NCI-H2227 (cell line): Measurements from ENCODE around the gene SFT2D3.
A peak's percentile ranks its signal among the peaks of the same experiment; 100 is the strongest.

ENCODE experiments used
- DNase-seq: peaks from one replicate; lab custom pipeline; 2025; ENCODE audit not compliant: unreplicated experiment; lab: John Stamatoyannopoulos, UW

SFT2D3 gene

DNA sequence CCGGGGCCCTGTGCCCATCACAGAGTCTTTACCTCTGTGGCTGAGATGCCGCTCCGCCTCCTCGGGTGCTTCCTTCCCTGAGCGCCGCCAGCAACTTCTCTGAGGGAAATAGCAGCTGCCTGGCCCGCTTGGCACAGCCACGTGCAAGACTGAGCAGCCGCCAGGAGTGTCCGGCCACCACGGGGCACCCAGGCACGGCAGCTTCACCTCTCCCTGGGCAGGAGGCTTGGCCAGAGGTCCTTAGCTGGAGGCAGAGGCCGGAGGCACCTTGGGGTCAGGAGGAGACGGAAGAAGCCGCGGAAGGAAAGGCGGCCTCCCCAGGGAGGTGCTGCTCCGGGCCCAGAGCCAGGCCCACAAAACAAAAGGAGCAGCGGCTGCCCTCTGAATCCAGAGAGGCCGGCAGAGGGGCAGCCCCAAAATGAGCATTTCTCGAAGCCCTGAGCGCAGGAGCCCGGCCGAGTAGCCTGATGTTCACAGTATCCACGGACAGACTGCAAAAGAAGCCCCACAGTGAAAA is 20.0 kb upstream of the SFT2D3 start:
- DNase-seq: no peak

DNA sequence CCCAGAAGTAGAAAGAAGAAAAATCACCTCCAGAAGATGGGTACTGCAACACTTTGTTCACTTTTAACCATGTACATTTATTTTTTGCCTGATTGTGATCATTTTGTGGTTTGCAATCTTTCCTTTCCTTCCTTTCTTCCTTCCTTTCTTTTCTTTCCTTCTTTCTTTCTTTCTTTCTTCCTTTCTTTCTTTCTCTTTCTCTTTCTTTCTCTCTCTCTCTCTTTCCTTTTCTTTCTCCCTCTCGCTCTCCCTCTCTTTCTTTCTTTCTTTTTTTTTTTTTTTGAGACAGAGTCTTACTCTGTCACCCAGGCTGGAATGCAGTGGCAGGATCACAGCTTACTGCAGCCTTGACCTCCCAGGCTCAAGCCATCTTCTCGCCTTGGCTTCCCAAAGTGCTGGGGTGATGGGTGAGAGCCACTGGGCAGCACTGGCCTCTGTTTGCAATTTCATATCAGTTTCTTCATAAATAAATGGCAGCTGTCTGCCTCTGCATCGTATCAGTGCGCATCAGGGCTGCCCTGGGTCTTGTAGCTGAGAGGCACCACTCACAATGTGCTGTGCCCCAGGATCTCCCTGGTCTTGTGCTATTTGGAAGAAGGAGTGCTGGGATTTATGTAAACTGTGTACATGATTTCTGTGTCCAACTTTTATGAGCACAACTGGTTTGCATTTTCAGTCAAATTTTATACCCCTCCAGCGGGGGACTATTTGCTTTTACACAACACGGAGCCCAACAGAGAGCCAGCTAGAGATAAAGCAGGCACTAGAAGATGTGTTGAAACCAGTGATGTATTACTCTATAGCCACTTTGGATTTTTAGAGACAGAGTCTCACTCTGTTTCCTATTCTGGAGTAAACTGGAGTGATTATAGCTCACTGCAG is 19.1 kb upstream of the SFT2D3 start:
- no peak for DNase-seq

- no peak for DNase-seq
Measured at GRCh38 chr2:127683056-127683455, 18.2 kb upstream of the SFT2D3 start.

GRCh38 chr2:127683757-127684156 is 17.5 kb upstream of the SFT2D3 start:
- no peak for DNase-seq

DNA sequence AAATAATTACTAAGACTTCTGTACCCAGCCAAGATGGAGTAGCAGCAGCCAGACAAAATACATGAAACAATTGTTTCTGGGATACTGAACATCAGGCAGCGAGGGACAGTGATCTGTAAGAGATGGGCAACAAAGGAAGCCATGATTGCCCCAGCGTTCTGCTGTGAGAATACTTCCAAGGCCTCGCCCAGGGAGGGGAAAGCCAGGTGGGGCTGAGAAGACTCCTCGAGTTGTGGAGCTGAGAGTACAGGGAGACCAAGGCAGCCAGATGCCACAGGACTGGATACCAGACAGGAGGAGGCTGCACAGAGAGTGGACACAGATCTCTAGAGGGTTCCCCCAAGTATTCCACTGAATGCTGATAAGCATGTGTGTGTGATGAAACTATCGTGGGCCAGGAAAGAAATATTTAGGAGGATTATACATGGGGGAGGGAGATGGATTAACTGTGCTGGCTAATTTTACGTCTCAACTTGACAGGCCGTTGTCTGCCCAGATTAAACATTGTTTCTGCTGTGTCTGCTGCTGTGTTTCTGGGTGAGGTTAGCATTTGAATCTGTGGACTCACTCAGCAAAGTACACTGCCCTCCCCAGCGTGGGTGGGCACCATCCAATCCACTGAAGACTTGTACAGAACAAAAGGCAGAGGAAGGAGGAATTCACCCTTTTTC is 15.8 kb upstream of the SFT2D3 start:
- no peak for DNase-seq

DNA sequence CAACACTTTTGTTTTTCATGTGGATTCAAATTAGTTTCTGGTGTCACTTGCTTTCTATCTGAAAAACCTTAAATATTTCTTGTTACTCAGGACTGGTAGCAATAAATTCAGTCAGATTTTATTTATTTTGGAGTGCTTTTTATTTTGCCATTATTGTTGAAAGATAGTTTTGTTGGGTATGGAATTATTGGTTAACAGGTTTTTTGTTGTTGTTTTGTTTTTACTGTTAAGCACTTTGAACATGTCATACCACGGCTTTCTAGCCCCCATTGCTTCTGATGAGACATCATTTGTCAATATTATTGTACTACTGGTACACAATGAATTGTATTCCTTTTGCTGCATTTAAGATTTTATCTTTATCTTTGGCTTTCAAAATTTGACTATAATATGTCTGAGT is 12.9 kb upstream of the SFT2D3 start:
- no peak for DNase-seq

DNA sequence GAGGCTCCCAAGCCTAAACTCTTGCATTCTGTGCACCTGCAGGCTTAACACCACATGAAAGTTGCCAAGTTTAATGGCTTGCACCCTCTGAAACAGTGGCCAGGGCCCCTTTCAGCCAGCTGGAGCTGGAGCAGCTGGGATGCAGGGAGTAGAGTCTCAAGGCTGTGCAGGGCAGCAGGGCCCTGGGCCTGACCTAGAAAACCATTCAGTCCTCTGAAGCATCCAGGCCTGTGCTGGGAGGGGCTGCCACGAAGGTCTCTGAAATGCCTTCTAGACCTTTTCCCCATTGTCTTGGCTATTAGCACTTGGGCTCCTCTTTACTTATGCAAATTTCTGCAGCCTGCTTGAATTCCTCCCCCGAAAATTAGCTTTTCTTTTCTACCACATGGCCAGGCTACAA is 10.6 kb upstream of the SFT2D3 start:
- DNase-seq: no peak

GRCh38 chr2:127694986-127695385 is 6.3 kb upstream of the SFT2D3 start:
- DNase-seq: no peak

GRCh38 chr2:127695491-127696472 is 5.5 kb upstream of the SFT2D3 start:
- DNase-seq: peak; percentile 86

DNA sequence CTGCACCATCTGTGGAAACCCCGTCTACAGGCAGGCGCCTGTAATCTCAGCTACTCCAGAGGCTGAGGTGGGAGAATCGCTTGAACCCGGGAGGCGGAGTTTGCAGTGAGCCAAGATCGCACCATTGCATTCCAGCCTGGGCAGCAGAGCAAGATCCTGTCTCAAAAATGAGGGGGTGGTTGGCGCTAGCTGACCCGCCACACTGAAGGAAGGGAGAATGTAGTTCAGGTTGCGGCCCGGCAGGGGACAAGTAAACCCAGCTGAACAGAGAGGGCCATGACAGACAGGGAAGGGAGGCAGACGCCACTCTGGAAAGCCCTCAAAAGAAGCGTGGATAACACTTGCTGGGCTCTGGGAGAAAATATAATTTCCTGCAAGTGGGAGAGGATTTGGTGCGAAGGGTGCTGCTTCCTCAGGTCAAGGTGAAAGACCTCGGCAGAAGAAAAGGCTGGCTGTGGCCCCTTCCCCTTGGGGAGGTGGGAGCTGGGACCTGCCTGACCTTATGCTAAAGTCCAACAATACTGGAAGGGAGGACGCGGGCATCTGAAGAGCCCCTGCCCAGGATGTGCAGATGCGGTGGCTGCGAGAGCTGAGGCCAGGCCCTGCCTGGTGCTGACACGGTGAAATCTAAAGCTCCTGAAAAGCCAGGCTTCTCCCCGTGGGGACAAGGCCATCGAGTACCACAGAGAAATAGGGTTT is 3.7 kb upstream of the SFT2D3 start:
- no peak for DNase-seq

DNA sequence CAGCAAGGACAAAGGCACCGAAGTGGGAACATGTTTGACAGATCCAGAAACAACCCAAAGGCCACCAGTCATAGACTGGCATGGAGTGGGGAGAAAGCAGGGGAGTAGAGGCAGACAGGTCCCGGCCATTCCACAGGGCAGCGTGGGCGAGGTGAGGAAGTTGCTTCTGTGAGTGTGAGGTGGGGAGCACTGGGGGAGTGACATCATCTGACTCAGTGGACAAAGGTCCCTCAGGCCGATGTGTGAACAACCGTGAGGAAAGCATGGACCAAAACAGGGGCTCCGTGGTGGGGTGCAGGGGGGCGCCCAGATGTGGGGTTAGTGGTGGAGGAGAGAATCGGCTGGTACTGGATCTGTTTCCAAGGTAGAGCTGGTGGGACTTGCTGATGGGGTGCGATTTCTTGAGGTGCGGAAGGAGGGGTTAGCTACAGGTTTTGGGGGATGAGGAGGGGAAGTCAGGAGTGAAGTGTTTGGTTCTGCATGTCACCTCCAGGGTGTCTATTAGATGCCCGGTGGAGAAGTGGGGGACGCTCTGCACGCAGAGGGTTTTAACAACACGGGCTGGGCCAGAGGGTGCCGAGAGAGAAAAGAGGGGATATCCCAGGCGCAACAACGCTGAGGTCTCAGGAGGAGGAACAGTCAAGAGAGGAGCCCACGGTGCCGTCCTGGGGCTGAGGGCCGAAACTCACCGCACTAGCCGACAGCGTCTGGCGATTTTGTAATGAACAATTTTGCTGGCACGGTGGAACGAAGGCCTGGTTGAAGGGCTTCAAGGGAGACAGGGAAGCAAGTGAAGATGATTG is 2.5 kb upstream of the SFT2D3 start:
- DNase-seq: no peak

DNA sequence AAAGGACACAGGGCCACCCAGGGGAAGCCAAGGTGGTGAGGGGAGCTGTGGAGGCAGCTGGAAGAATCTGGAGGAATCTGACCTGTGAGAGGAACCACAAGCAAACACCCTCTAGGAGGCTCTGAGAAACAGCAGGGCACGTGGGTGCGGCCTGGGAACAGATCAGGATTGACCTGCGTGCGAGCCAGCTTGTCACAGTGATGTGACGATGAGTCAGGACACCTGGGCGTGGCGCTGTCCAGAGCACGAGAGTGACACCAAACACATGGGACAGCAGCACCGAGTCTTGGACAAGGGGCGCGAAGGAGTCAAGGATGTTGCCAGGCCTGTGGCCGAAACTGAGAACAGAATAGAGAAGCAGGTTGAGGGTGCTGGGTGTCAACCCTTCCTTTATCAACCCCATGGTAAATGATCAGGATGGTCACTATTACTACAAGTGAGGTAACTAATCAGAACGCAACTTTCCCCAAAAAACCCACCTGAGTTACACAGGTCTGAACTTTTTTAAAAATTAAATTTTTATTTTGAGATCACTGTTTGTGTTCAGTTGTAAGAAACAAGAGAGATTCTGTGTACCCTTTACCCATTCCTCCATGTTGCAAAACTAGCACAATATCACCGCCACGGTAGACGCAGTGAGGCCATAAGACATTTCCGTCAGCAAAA is 637 bp upstream of the SFT2D3 start:
- peak; percentile 61 for DNase-seq

DNA sequence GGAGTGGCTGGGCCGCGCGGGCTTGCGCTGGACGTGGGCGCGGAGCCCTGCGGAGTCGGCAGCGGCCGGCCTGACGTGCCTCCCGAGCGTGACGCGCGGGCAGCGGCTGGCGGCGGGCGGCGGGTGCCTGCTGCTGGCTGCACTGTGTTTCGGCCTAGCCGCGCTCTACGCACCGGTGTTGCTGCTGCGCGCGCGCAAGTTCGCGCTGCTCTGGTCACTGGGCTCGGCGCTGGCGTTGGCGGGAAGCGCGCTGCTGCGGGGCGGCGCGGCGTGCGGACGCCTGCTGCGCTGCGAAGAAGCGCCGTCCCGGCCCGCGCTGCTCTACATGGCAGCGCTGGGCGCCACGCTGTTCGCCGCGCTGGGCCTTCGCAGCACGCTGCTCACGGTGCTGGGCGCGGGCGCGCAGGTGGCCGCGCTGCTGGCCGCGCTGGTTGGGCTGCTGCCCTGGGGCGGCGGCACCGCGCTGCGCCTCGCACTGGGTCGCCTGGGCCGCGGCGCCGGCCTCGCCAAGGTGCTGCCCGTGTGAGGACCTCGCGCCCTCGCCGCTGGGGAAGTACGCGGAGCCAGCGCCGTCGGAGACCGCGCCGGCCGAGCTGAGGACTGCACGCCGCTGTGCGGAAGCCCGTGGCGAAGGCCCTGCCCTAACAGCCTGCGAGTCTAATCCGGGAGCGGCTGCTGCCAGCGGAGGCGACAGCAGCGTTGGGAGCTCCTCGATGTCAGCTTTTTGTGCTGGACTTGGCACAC is 526 bp downstream of the SFT2D3 start:
- peak; percentile 90 for DNase-seq

- DNase-seq: no peak
Measured at GRCh38 chr2:127702395-127703009, 1.2 kb downstream of the SFT2D3 start.

DNA sequence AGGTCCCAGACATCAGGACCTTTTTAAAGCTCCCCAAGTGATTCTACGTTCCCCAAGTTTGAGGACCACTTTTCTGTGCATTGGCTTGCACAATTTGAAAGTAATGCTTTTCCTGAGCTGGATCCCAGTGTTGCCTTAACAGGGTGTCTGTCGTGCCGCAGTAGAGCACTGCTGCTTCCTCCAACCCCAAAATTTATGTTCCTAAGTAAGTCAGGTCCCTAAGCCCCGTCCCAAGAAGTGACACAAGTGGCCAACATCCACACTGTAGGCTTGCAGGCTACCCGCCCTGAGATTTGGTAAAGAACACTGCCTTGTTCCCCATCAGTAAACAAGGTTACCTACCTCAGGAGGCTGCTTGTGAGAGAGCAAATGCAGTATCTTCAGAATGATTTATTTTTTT is 2.0 kb downstream of the SFT2D3 start:
- no peak for DNase-seq

DNA sequence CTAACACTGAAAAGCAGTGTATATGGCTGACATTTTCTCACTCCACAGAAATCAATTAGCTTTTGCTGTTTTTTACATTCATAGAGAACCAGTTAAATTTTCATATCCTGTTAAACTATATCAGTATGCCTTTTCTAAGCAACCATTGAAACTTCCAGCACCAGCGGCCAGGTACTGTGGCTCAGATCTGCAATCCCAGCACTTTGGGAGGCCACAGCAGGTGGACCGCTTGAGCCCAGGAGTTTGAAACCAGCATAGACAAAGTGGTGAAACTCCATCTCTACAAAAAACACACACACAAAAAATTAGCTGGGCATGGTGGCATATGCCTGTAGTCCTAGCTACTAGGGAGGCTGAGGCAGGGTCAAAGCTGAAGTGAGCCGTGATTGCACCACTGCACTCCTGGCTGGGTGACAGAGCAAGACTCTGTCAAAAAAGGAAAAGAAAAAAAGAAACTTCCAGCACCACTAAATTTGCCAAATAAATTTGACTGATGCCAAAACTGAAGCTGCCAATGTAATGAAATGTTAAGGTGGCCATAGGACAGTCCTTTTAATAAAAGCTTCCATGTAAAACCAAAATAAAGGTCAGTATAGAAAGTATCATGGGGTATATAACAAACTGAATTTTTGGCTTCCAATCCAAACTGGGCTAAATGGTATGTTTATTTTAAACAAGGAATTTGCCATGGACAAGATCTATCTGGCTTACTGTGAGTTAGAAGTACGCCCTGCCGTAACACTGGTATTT is 3.5 kb downstream of the SFT2D3 start:
- DNase-seq: no peak

DNA sequence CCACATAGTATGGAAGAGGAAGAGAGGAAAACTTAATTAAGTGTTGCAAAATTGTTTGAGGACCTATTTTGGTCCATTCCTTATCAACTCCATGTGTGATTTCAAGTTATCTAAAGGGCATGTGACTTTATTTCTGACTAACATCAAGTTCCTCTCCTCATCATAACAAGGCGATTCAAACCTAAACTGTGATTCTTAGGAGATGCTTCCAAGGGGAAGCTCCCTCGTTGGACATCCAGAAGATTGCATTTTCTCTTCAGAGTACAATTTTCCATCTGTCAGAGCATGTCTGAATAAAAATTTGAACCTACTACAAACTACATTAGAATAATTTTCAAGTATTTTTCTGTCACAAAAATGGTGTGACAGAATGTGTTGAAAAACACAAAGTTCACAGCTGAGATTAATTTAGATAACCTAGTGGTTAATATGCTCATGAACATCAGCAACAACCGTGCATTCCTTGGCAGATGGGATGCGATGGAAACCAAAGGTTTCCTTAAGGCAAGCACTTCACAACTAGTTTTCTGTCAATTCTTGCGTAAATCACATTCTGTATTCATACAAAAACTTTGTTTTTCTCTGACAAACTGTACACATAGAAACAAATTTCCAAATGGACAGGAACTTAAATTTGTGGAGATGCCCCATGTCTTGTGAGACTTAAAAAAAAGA is 4.2 kb downstream of the SFT2D3 start:
- DNase-seq: no peak
